Activated B cell treated with CpG ODN at 0.5 μM for 24 hours (primary cell): ENCODE measurements around the gene MEF2B. TPM values are rescaled to one million over a fixed set of nuclear protein-coding genes. Genes with fewer than 3 reads are reported as not detected.

Source experiments
- ATAC-seq: fragments of 200-7000 bp; cut with Tn5 transposase; one replicate; pipeline ENCODE4 v1.10.0; 2021; ENCODE audit warnings: low read depth, mild to moderate bottlenecking, moderate library complexity
- CTCF ChIA-PET: fragments of 350-600 bp; sonication (Branson Sonifier 250); formaldehyde crosslinking; loops from one replicate; lab custom pipeline; 2021; ENCODE audit warnings: antibody characterized with exemption; lab: Charles Lee
- POLR2A ChIA-PET: fragments of 350-600 bp; sonication (Branson Sonifier 250); formaldehyde crosslinking; loops from one replicate; lab custom pipeline; 2021; ENCODE audit warnings: antibody characterized with exemption; lab: Charles Lee
- DNase-seq: peaks from one replicate; pipeline ENCODE4 v3.0.0; 2022
- H3K27ac Mint-ChIP-seq: one replicate; pipeline ENCODE4 v1.8.0; 2020; ENCODE audit warnings: mixed read lengths
- H3K27me3 Mint-ChIP-seq: one replicate; pipeline ENCODE4 v1.8.0; 2021; ENCODE audit warnings: mixed read lengths
- H3K36me3 Mint-ChIP-seq: one replicate; pipeline ENCODE4 v1.8.0; 2021; ENCODE audit warnings: low read depth, mixed read lengths
- H3K4me1 Mint-ChIP-seq: one replicate; pipeline ENCODE4 v1.8.0; 2021; ENCODE audit warnings: mixed read lengths
- H3K4me3 Mint-ChIP-seq: one replicate; pipeline ENCODE4 v1.8.0; 2020; ENCODE audit warnings: mild to moderate bottlenecking, mixed read lengths
- H3K9me3 Mint-ChIP-seq: one replicate; pipeline ENCODE4 v1.8.0; 2020; ENCODE audit warnings: mixed read lengths
- CTCF ChIP-seq: fragments of 200-600 bp; IDR thresholded peaks from one replicate; pipeline ENCODE4 v1.8.0; 2022; ENCODE audit warnings: antibody characterized with exemption, mild to moderate bottlenecking
- intact Hi-C: fragments of 100-400 bp; cut with micrococcal nuclease; formaldehyde crosslinking; loops from one replicate; pipeline ENCODE4 v1.15.1; 2024
- total RNA-seq: library from RNA; stranded (reverse); gene quantifications from 2 replicates; pipeline ENCODE4 v1.2.3, GENCODE V29; 2022

MEF2B gene
- total RNA-seq = 11.7 and 15.5 TPM in 2 replicates

DNA sequence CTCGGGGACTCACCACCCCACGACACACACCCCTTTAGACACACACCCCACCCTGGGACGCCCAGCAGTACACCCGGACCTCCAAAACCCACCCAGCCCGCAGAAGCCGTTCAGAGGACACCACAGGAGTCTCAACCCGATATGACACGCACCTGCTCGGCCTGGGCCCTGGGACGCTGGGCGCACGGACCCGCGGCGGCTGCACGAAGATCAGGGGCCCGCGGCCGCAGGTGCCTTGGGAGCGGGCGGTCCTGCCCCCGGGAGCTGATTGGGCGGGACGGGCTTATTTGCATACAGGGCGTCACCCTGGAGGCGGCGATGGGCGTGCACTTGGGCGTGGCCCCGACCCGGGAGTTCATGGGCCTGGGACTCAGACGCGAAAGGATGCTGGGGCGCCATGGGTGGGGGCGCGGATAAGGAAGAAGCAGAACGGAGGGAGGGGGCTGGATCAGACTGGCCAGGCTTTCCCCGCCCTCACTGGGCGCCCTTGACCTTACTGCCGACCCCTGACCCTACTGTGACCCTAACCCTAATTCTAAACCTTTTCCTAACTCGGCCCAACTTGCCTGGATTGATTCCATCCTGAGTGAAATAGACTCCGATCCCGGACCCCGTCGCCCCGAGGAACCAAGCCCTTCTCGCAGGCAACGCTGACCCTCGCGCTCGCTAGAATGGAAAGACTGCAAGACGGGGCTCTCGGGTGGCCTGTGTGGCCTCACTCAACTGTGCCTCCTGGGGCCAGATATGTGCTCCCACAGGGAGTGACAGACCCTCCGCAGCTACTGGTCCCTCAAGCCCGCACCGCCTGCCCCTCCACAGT is at the start of gene MEF2B:
MEF2B (minus strand) TSS at position 211 of the 820 bp plus-strand sequence. CDS start 19,528 bp downstream, outside the sequence.
- peaks cover 33% of the 10 kb centered on the region for H3K4me1 Mint-ChIP-seq
- TF ChIP-seq CTCF = no peak
- H3K27me3 Mint-ChIP-seq = no peaks in the 10 kb centered on the region
- ATAC-seq (peak; percentile 95), DNase-seq (peak; percentile 89)
- ChIA-PET POLR2A (interaction anchor here (0.5 to 3.1 kb wide), 9 partner anchors 10 to 1492 kb away, joined by 3 to 48 read pairs (median 7); partner anchors contain the start of gene NR2C2AP), CTCF (interaction anchor here (0.6 to 1.6 kb wide), 6 partner anchors 13 to 117 kb away, joined by 3 to 8 read pairs (median 4); no protein-coding TSS in a partner anchor)
- H3K4me3 Mint-ChIP-seq = peak within 1 kb of the TSS; percentile 83
- peaks cover 2% of the 10 kb centered on the region for H3K36me3 Mint-ChIP-seq
- peak within 1 kb of the TSS; percentile 63 for H3K27ac Mint-ChIP-seq
- intact Hi-C loops = loop anchor here (1.0 kb wide), 3 partner anchors 10 to 24 kb away; no protein-coding TSS in a partner anchor
- H3K9me3 Mint-ChIP-seq = no peaks in the 10 kb centered on the region

DNA sequence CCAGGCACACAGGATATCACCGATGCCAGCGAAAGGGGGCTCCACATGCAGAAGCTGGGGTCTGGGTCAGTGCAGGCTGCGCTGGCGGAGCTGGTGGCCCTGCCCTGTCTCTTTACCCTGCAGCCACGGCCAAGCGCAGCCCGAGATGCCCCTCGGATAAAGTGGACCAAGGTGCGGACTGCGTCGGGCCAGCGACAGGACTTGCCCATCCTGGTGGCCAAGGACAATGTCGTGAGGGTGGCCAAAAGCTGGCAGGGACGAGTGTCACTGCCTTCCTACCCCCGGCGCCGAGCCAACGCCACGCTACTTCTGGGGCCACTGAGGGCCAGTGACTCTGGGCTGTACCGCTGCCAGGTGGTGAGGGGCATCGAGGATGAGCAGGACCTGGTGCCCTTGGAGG is 48.8 kb upstream of the MEF2B start:
- Mint-ChIP-seq H3K9me3 (peaks cover 5% of the 10 kb centered on the region), H3K36me3 (no peaks in the 10 kb centered on the region), H3K4me3 (no peak overlapping the region), H3K27ac (no peak overlapping the region), H3K4me1 (no peaks in the 10 kb centered on the region), H3K27me3 (peaks cover 36% of the 10 kb centered on the region)
- intact Hi-C loops = no loop called here
- DNase-seq (no peak), ATAC-seq (no peak)
- ChIA-PET CTCF (no interaction called here), POLR2A (no interaction called here)
- no peak for TF ChIP-seq CTCF

- peaks cover 48% of the 10 kb centered on the region for H3K27me3 Mint-ChIP-seq
- CTCF ChIA-PET = interaction anchor here (1.2 kb wide), 1 partner anchor 8 kb away, joined by 3 read pairs; no protein-coding TSS in a partner anchor
These were observed 47.0 kb upstream of the MEF2B start for GRCh38 chr19:19217099-19217498.

DNA sequence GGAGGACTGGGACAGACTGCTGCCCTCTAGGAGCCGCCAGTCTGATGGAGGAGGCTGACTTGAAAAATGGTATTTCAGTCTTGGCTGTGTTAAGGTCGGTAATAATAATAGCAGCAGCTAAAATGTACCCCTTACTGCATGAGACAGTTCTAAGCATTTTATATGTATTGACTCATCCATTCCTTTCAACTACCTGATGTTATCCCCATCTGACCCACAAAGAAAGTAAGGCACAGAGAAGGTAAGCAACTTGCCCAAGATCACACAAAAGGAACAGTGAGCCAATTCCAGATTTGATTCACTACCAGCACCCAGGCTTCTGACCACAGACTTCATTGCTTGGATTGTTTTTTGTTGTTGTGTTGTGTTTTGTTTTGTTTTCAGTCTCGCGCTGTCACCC is 45.7 kb upstream of the MEF2B start:
- intact Hi-C loops = no loop called here

More at GRCh38 chr19:19217099-19217498, 47.0 kb upstream of the MEF2B start:
- intact Hi-C loops = no loop called here
- H3K9me3 Mint-ChIP-seq = peaks cover 5% of the 10 kb centered on the region
- DNase-seq = no peak
- H3K4me1 Mint-ChIP-seq = no peaks in the 10 kb centered on the region
- H3K27ac Mint-ChIP-seq = no peak overlapping the region
- no peak for ATAC-seq
- TF ChIP-seq CTCF = no peak
- H3K36me3 Mint-ChIP-seq = no peaks in the 10 kb centered on the region
- no peak overlapping the region for H3K4me3 Mint-ChIP-seq
- POLR2A ChIA-PET = no interaction called here

More for the DNA sequence above, 45.7 kb upstream of the MEF2B start:
- ChIA-PET CTCF (no interaction called here), POLR2A (no interaction called here)
- no peak for TF ChIP-seq CTCF
- Mint-ChIP-seq H3K27ac (no peak overlapping the region), H3K4me1 (no peaks in the 10 kb centered on the region), H3K36me3 (no peaks in the 10 kb centered on the region), H3K4me3 (no peak overlapping the region), H3K9me3 (peaks cover 5% of the 10 kb centered on the region), H3K27me3 (peaks cover 57% of the 10 kb centered on the region)
- DNase-seq (no peak), ATAC-seq (no peak)
